GM15510 (cell line): ENCODE data around the gene RDH14.

ENCODE experiments used
- POLR2A ChIP-seq: IDR thresholded peaks from 3 replicates; pipeline ENCODE4 v1.6.1; 2011; ENCODE audit warnings: borderline replicate concordance; ENCODE audit not compliant: insufficient read length; ENCODE audit errors: extremely low read depth

RDH14 gene

DNA sequence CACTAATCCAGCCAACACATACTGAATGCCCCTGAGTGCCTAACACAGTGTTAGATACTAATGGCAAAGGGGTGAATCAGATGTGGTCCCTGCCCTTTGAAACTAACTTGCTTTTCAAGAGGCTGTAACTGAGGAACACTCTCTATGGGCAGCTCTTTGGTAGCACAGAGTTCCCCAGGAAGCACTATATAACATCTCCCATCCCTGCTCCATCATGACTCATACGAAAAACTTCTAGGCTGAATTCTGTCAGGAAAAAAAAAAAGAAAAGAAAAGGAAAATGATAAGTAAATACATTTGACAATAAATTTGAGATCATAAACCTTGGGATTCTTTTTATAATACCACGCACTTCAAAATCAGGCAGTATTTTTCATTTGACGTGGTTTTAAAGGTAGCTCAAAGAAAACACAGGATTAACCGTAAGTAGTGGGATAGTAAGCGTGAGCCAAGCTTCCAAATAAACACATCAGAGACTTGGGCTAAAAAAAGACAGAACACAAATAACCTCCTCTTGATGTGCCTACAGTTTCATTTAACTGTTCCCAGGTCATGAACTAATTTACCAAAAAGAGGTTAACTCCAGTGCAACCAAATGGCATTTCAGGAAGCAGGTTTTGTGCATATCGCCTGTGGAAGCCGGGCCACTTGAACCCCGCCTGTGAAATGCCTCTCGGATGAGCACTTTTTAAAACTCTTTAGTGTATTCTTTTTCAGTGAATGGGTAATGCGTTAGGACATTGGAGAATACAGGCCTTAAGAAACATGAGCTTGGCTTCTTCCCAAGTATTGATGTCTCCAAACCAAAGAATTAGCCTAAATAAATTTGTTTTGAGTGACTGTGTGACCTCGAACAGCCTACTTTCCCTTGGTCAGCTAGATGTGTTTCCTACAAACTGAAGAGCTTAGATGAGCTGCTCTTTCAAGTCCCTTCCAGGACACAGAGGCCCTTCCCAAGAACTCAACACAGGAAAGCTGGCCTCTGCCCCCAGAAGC is 42.0 kb downstream of the RDH14 start:
- TF ChIP-seq POLR2A = no peak

DNA sequence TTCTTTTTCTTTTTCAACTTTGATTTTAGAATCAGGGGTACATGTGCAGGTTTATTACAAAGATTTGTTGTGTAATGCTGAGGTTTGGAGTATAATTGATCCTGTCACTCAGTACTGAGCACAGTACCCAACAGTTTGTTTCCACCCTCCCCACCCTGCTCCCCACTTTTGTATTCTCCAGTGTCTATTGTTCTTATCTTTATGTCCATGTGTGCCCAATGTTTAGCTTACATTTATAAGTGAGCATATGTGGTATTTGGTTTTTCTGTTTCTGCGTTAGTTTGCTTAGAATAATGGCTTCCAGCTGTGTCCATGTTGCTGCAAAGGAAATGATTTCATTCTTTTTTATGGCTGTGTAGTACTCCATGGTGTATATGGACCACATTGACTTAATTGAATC is 43.1 kb downstream of the RDH14 start:
- TF ChIP-seq POLR2A = no peak

GRCh38 chr2:18516112-18516511 is 44.3 kb downstream of the RDH14 start:
- no peak for TF ChIP-seq POLR2A

DNA sequence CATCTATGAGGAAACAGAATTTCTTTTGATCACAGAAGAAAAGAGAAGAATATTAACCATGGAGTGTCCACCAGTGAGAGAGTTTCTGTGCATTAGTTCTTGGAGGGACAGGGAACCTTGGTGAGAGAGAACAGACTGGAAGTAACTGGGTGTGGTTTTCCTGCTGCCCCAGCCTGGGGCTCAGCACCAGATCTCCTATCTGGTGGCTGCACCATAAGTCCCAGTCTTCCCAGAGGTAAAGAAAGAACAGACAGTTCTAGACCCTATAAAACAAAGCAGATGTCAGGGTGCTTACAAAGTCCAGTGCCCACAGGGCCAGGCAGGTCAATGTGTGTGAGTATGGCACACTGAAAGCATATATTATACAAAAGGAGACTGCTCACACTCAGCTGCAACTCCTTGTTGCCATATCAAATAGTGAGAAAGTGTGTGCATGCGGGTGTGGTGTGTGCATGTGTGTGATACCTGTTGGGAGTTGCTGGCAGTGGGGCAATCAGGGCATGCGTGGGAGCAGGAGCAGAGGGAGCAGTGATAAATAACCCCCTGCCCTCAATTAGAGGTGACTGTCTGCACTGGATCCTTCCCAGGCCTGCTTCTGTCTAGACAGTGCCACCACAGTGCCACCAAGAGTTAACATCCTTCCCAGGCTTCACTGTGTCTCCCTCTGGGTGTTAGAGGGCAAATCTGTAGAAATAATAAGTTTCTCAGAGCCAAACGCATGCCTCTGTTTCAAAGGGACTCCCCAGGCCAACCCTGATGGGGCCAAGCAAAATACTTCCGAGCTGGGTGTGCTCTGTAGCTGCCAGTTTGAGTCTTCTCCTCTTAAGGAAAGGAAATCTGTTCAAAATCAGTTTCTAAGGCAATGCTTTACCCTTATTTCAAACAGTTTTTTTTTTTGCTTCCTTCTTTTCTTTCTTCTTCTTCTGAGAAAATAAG is 45.7 kb downstream of the RDH14 start:
- TF ChIP-seq POLR2A = no peak

- no peak for TF ChIP-seq POLR2A
These were observed 49.7 kb downstream of the RDH14 start for GRCh38 chr2:18510775-18511174.

- TF ChIP-seq POLR2A = no peak
These were observed 53.5 kb downstream of the RDH14 start for GRCh38 chr2:18506883-18507509.

DNA sequence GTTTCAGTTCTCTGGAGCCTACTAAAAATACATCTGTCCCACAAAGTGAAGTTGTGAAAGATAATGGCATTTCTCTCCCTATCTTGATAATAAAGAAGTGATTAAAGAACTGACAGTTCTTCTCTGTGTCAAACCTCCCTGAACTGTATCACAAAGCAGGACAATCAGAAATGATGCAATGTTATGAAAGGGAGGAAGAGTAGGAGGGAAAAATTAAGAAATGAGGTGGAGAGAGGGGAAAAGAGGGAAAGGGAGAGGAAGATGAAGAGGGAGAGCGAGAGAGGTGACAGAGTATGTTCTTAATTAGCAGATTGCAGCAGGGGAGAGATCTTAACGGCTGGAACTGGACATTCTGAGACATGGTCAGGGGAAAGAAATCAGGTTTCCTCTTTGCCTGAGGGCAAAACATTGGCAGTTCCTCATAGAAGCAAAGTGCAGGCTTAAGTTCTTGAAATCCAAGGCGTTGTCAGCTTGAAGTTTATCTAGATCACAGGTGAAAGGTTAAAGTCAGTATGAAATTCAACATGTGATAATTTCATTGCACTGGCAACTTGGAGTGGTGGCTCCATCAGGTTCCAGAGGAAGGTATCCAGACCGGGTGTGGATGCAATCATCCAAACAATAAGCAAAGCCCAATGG is 54.6 kb downstream of the RDH14 start:
- TF ChIP-seq POLR2A = no peak
